Endothelial cell of umbilical vein (primary cell): ENCODE measurements around the gene PLD4.

Experiments
- EZH2 ChIP-seq: IDR thresholded peaks from 2 replicates; pipeline ENCODE4 v1.6.1; 2012; ENCODE audit warnings: borderline replicate concordance, low read depth, mild to moderate bottlenecking, moderate library complexity, low read length, inconsistent platforms; ENCODE audit not compliant: severe bottlenecking
- GATA2 ChIP-seq: IDR thresholded peaks from 2 replicates; pipeline ENCODE4 v1.7.0; 2011; ENCODE audit warnings: low read depth, mild to moderate bottlenecking, moderate library complexity, mixed read lengths, low read length; ENCODE audit not compliant: insufficient read length, insufficient read depth
- JUN ChIP-seq: IDR thresholded peaks from 2 replicates; pipeline ENCODE4 v1.6.1; 2011; ENCODE audit warnings: borderline replicate concordance, low read depth; ENCODE audit not compliant: insufficient read length, insufficient read depth
- MYC ChIP-seq: IDR thresholded peaks from one replicate; pipeline ENCODE4 v1.6.1; 2011; ENCODE audit warnings: mild to moderate bottlenecking, low read depth, low read length
- POLR2A ChIP-seq: IDR thresholded peaks from 2 replicates; pipeline ENCODE4 v1.6.1; 2012; ENCODE audit warnings: low read depth, mild to moderate bottlenecking, control low read depth, low read length
- POLR2AphosphoS5 ChIP-seq: IDR thresholded peaks from 2 replicates; pipeline ENCODE4 v1.6.1; 2012; ENCODE audit warnings: low read depth, mild to moderate bottlenecking, control low read depth, low read length, moderate library complexity; ENCODE audit not compliant: insufficient read depth
- TF ChIP-seq, protein P1 (sequence below), 2 donors: IDR thresholded peaks; 1 replicate in 1 of 2; 2 replicates in 1 of 2; pipeline ENCODE4 v1.5.1; 2011; ENCODE audit warnings: low read length in 2 of 2, mild to moderate bottlenecking in 2 of 2, moderate library complexity in 2 of 2, control low read depth in 1 of 2, inconsistent platforms in 1 of 2, low read depth in 1 of 2; ENCODE audit not compliant: insufficient read depth in 1 of 2; ENCODE audit errors: extremely low read depth in 1 of 2

- TF ChIP-seq, protein P1, sequence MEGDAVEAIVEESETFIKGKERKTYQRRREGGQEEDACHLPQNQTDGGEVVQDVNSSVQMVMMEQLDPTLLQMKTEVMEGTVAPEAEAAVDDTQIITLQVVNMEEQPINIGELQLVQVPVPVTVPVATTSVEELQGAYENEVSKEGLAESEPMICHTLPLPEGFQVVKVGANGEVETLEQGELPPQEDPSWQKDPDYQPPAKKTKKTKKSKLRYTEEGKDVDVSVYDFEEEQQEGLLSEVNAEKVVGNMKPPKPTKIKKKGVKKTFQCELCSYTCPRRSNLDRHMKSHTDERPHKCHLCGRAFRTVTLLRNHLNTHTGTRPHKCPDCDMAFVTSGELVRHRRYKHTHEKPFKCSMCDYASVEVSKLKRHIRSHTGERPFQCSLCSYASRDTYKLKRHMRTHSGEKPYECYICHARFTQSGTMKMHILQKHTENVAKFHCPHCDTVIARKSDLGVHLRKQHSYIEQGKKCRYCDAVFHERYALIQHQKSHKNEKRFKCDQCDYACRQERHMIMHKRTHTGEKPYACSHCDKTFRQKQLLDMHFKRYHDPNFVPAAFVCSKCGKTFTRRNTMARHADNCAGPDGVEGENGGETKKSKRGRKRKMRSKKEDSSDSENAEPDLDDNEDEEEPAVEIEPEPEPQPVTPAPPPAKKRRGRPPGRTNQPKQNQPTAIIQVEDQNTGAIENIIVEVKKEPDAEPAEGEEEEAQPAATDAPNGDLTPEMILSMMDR (IDR thresholded peaks at IDR 0.05; ENCODE audit: extremely low read depth in 1 of 2, insufficient read depth in 1 of 2, low read depth in 1 of 2, low read length in 2 of 2): no peak
- TF ChIP-seq POLR2AphosphoS5 (no peak), POLR2A (no peak), JUN (no peak), GATA2 (no peak), EZH2 (no peak), MYC (no peak)
Observed at GRCh38 chr14:104966981-104967385, 42.3 kb downstream of the PLD4 start.
